Vagina (tissue), 2 donors: Measurements from ENCODE around the gene C1orf232. TPM values are rescaled to one million over a fixed set of nuclear protein-coding genes. Genes with fewer than 3 reads are reported as not detected.
A peak's percentile ranks its signal among the peaks of the same experiment; 100 is the strongest.

Experiments used
- DNase-seq, 2 donors: peaks; one replicate each; pipeline ENCODE4 v3.0.0-alpha.2; 2017; ENCODE audit errors: extremely low spot score in 2 of 2
- H3K27ac ChIP-seq: fragments of 200-600 bp; sonication (generic); one replicate; pipeline ENCODE4 v1.5.1; 2019
- H3K27me3 ChIP-seq: fragments of 200-600 bp; sonication (generic); one replicate; pipeline ENCODE4 v1.5.1; 2019
- H3K36me3 ChIP-seq, 2 donors: fragments of 200-600 bp; sonication (generic); one replicate each; pipeline ENCODE4 v1.5.1; 2017 to 2019
- H3K4me1 ChIP-seq: fragments of 200-600 bp; sonication (generic); one replicate; pipeline ENCODE4 v1.5.1; 2019
- H3K4me3 ChIP-seq, 2 donors: fragments of 200-600 bp; sonication (generic); 1 replicate in 1 of 2; 2 replicates in 1 of 2; pipeline ENCODE4 v1.5.1; 2016 to 2019
- H3K9me3 ChIP-seq: fragments of 200-600 bp; sonication (generic); one replicate; pipeline ENCODE4 v1.5.1; 2019
- POLR2A ChIP-seq, 2 donors: fragments of 450-650 bp; IDR thresholded peaks; one replicate each; pipeline ENCODE4 v1.6.1; 2017; ENCODE audit warnings: antibody characterized with exemption in 2 of 2, mild to moderate bottlenecking in 2 of 2, moderate library complexity in 2 of 2
- POLR2AphosphoS5 ChIP-seq, 2 donors: sonication (generic); formaldehyde crosslinking; IDR thresholded peaks; one replicate each; pipeline ENCODE4 v1.9.0; 2017; ENCODE audit warnings: antibody characterized with exemption in 2 of 2, mild to moderate bottlenecking in 2 of 2, low read depth in 1 of 2; ENCODE audit not compliant: insufficient read depth in 1 of 2
- intact Hi-C: fragments of 100-400 bp; cut with DNase I; formaldehyde crosslinking; loops from one replicate; pipeline ENCODE4 v1.15.1; 2023
- total RNA-seq: library from RNA; depleted of rRNA; stranded (reverse); fragments of >200 nt; gene quantifications from one replicate; pipeline ENCODE4 v1.2.3, GENCODE V29; 2016
- TF ChIP-seq, protein P1 (sequence below), 3 experiments: fragments of 450-650 bp in 2 of 3; fragments of 200-600 bp in 1 of 3; sonication (generic) in 1 of 3; IDR thresholded peaks; one replicate each; pipeline ENCODE4 v1.5.1; 2017 to 2019; ENCODE audit warnings: antibody characterized with exemption in 3 of 3, mild to moderate bottlenecking in 2 of 3, moderate library complexity in 2 of 3

C1orf232 gene
- total RNA-seq, 1 donor from 2014 or later = not detected

DNA sequence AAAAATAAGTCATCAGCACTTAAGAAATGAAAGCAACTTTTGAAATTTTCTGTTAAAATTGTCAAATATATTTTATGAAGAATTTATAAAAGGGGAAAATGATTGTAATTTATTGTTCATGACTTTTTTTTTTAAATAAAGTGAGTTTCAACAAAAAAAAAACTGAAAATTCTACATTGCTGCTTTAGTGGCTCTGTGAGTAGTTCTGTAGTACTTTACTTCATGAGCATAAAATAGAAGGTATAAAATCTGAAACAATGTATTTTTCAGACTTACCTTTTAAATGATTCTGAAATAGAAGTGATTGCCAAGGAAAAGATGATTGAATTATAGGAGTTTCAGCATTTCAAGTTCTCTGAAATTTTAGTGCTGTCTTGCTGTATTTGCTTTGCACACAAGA, 43.4 kb downstream of the C1orf232 start:
- no peak overlapping the region for H3K27ac ChIP-seq
- intact Hi-C loops = no loop called here
- peaks cover 32% of the 10 kb centered on the region for H3K4me1 ChIP-seq

DNA sequence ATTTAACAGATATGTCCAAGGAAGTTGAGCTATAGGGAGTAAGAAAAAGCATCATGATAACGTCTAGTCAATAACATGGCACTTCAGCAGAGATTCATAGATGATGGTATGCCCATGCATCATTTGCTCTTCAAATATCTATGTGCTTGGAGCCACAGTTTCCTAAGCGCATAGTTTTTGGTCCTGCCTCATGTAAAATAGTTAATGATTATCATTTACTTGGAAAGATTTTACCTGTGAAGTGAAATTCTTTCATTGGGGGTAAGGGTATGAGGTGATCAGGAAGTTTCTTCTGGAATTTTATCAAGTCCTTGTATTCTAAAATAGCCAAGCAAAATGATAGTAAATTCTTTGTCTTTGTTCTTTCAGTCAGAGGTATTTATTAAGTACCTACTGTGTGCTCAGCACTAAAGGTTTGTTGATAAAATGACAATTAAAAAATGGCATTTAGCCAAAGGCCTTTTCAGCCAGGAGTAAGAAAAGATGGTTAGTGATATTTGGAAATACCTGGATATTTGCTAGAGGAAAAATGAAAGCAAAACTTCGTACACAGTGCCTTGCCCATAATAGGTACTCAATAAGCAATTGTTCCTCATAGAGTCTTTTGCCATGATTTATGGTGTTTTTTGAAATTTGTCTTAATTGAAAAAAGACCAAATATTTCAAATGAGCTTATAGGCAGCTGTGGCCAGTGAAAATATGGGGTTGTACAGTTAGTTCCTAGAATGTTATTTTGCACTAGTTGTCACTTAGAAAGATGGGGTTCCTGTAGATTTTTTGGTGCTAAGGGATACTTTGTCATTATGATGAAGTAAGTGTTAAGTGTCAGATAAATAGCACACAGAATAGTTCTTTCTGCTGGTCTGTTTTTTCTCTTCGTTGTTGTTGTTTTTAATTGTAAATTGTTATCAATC, 44.1 kb downstream of the C1orf232 start:
- H3K9me3 ChIP-seq = no peaks in the 10 kb centered on the region
- intact Hi-C loops = no loop called here
- TF ChIP-seq POLR2AphosphoS5 (IDR thresholded peaks at IDR 0.05; ENCODE audit: insufficient read depth in 1 of 2, low read depth in 1 of 2) = no peak
- TF ChIP-seq, protein P1, sequence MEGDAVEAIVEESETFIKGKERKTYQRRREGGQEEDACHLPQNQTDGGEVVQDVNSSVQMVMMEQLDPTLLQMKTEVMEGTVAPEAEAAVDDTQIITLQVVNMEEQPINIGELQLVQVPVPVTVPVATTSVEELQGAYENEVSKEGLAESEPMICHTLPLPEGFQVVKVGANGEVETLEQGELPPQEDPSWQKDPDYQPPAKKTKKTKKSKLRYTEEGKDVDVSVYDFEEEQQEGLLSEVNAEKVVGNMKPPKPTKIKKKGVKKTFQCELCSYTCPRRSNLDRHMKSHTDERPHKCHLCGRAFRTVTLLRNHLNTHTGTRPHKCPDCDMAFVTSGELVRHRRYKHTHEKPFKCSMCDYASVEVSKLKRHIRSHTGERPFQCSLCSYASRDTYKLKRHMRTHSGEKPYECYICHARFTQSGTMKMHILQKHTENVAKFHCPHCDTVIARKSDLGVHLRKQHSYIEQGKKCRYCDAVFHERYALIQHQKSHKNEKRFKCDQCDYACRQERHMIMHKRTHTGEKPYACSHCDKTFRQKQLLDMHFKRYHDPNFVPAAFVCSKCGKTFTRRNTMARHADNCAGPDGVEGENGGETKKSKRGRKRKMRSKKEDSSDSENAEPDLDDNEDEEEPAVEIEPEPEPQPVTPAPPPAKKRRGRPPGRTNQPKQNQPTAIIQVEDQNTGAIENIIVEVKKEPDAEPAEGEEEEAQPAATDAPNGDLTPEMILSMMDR (IDR thresholded peaks at IDR 0.05) = no peak
- no peak for TF ChIP-seq POLR2A (IDR thresholded peaks at IDR 0.05)
- no peak overlapping the region for H3K4me3 ChIP-seq
- H3K4me1 ChIP-seq = peaks cover 32% of the 10 kb centered on the region
- H3K27me3 ChIP-seq = no peaks in the 10 kb centered on the region
- H3K27ac ChIP-seq = no peak overlapping the region
- H3K36me3 ChIP-seq = no peaks in the 10 kb centered on the region
- DNase-seq = no peak

More for the DNA sequence above, 43.4 kb downstream of the C1orf232 start:
- TF ChIP-seq POLR2AphosphoS5 (IDR thresholded peaks at IDR 0.05; ENCODE audit: insufficient read depth in 1 of 2, low read depth in 1 of 2) (no peak), POLR2A (IDR thresholded peaks at IDR 0.05) (no peak)
- TF ChIP-seq, protein P1 (IDR thresholded peaks at IDR 0.05) = no peak
- no peak overlapping the region for H3K4me3 ChIP-seq
- no peaks in the 10 kb centered on the region for H3K36me3 ChIP-seq
- no peaks in the 10 kb centered on the region for H3K27me3 ChIP-seq
- DNase-seq = no peak
- no peaks in the 10 kb centered on the region for H3K9me3 ChIP-seq

DNA sequence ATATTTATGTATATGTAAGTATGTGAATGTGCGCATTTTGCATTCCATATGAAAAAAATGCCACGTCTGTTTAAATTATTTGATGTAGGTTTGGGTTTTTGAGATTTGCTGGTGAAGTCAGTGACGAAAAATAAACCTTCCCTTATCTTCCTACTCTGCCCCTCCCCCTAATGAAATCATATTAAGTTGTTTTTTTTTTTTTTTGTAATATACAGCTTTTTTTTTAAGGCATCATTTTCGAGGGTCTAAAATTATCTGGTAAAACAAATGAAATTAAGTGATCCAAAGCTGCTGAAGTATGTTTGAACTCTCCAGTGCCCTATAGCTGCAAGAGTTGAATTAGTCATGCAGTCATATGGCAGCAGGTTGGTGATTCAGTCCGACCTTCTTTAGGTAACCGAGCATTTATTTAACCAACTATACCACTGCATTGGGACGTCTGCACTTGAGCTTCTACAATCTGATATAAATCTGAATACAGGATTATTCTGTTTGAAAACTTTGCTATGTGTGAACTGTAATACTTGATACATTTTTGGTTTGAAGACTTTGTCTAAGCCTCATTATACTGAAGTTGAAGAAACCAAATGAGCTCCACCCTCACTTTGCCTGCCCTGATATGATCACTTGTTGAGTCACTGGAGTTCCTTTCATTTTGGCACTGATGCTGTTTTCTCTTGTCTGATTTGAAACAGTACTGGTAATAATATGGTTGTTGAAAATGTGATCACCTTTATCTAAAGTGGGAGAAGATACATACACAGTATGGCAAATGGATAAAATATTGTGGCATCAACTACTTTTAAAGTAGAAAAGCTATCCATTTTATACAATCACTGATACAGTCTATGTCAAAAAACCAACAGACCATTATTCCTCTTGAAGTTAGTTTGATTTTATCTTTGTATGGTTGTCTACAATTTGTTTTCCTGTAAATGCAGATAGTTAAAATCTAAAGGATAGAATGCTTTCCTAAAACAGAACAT, 45.5 kb downstream of the C1orf232 start:
- Histone ChIP-seq H3K9me3 (no peaks in the 10 kb centered on the region), H3K4me1 (peaks cover 32% of the 10 kb centered on the region), H3K4me3 (no peak overlapping the region), H3K27me3 (no peaks in the 10 kb centered on the region), H3K36me3 (peaks cover 0 to 9% of the 10 kb centered on the region in 2 donors), H3K27ac (peak overlapping the region; percentile 40)
- peak in 1 of 2 donors; percentile 66 for TF ChIP-seq POLR2AphosphoS5 (IDR thresholded peaks at IDR 0.05; ENCODE audit: insufficient read depth in 1 of 2, low read depth in 1 of 2)
- TF ChIP-seq, protein P1 (IDR thresholded peaks at IDR 0.05) = no peak
- intact Hi-C loops = no loop called here
- no peak for DNase-seq

DNA sequence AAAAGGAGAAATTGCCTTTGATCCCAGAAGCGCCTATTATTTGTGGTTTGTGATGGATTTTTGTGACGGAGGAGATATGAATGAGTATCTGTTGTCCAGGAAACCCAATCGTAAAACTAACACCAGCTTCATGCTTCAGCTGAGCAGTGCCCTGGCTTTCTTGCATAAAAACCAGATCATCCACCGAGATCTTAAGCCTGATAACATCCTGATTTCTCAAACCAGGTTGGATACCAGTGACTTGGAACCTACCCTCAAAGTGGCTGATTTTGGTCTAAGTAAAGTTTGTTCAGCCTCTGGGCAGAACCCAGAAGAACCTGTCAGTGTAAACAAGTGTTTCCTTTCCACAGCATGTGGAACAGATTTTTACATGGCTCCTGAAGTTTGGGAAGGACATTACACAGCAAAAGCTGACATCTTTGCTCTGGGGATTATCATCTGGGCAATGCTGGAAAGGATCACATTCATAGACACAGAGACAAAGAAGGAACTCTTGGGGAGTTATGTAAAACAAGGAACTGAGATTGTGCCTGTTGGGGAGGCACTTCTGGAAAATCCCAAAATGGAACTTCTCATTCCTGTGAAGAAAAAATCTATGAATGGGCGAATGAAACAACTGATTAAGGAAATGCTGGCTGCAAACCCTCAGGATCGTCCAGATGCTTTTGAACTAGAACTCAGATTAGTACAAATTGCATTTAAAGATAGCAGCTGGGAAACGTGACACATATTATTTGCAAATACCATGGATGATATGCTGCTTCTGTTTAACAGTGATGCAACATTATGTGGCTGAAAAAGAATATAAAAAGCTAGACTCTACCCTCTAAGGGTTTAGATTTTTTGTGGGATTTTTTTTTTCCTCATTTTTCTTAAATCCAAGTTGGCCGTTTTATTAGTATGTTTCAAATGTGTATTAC, 46.6 kb downstream of the C1orf232 start:
- H3K27ac ChIP-seq = no peak overlapping the region
- no peak for DNase-seq
- H3K27me3 ChIP-seq = no peaks in the 10 kb centered on the region
- no peaks in the 10 kb centered on the region for H3K9me3 ChIP-seq
- TF ChIP-seq, protein P1 (IDR thresholded peaks at IDR 0.05) = no peak
- TF ChIP-seq POLR2AphosphoS5 (IDR thresholded peaks at IDR 0.05; ENCODE audit: insufficient read depth in 1 of 2, low read depth in 1 of 2) (no peak), POLR2A (IDR thresholded peaks at IDR 0.05) (no peak)
- peaks cover 0 to 20% of the 10 kb centered on the region in 2 donors for H3K36me3 ChIP-seq
- peaks cover 21% of the 10 kb centered on the region for H3K4me1 ChIP-seq
- intact Hi-C loops = no loop called here
- no peak overlapping the region for H3K4me3 ChIP-seq
